ENCODE data around the gene ADGRF4.

Gene ADGRF4

DNA sequence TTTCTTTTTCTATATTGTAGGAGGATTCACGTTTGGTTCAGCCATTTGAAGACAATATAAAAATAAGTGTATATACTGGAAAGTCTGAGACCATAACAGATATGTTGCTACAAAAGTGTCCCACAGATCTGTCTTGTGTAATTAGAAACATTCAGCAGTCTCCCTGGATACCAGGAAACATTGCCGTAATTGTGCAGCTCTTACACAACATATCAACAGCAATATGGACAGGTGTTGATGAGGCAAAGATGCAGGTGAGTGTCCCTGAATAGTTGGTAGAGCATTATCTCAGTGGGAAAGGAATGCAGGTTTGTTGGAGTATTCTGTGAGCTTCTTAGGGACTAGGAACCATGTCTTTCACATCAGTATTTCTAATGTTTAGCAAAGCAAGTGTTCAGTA, 18.3 kb upstream of the ADGRF4 start:
- no peak overlapping the region for H3K4me3 ChIP-seq (ENCODE audit: control insufficient read depth, low read depth, low read length)
- TF ChIP-seq, protein P1, sequence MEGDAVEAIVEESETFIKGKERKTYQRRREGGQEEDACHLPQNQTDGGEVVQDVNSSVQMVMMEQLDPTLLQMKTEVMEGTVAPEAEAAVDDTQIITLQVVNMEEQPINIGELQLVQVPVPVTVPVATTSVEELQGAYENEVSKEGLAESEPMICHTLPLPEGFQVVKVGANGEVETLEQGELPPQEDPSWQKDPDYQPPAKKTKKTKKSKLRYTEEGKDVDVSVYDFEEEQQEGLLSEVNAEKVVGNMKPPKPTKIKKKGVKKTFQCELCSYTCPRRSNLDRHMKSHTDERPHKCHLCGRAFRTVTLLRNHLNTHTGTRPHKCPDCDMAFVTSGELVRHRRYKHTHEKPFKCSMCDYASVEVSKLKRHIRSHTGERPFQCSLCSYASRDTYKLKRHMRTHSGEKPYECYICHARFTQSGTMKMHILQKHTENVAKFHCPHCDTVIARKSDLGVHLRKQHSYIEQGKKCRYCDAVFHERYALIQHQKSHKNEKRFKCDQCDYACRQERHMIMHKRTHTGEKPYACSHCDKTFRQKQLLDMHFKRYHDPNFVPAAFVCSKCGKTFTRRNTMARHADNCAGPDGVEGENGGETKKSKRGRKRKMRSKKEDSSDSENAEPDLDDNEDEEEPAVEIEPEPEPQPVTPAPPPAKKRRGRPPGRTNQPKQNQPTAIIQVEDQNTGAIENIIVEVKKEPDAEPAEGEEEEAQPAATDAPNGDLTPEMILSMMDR (conservative IDR thresholded peaks at IDR 0.05; ENCODE audit: control insufficient read depth, insufficient read depth, low read depth, low read length): no peak
- DNase-seq (ENCODE audit: low read depth): no peak

DNA sequence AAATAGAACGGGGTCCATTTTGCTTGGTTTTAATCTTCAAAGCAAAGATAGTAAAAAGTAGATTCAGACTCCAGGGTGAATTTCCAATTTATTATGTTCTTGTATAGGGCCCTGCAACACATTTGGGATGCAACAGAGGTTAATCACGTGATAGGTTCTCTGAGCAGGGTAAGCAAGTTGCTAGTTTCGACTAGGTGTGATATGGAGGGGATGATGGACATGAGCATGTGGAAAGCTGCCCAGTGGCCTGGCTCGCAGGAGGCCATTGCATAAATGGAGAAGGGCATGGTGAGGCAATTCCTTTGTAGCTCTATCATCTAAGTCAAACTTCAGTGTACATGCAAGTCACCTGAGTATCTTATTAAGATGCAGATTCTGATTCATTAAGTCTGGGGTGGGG, 17.7 kb upstream of the ADGRF4 start:
- no peak overlapping the region for H3K4me3 ChIP-seq (ENCODE audit: control insufficient read depth, low read depth, low read length)
- TF ChIP-seq, protein P1 (conservative IDR thresholded peaks at IDR 0.05; ENCODE audit: control insufficient read depth, insufficient read depth, low read depth, low read length): no peak
- no peak for DNase-seq (ENCODE audit: low read depth)

DNA sequence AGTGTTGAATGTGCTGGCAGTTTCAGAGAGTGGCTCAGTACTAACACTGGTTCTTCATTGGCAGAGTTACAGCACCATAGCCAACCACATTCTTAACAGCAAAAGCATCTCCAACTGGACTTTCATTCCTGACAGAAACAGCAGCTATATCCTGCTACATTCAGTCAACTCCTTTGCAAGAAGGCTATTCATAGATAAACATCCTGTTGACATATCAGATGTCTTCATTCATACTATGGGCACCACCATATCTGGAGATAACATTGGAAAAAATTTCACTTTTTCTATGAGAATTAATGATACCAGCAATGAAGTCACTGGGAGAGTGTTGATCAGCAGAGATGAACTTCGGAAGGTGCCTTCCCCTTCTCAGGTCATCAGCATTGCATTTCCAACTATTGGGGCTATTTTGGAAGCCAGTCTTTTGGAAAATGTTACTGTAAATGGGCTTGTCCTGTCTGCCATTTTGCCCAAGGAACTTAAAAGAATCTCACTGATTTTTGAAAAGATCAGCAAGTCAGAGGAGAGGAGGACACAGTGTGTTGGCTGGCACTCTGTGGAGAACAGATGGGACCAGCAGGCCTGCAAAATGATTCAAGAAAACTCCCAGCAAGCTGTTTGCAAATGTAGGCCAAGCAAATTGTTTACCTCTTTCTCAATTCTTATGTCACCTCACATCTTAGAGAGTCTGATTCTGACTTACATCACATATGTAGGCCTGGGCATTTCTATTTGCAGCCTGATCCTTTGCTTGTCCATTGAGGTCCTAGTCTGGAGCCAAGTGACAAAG, 17.0 kb upstream of the ADGRF4 start:
- TF ChIP-seq, protein P1 (conservative IDR thresholded peaks at IDR 0.05; ENCODE audit: control insufficient read depth, insufficient read depth, low read depth, low read length): no peak
- H3K4me3 ChIP-seq (ENCODE audit: control insufficient read depth, low read depth, low read length): no peak overlapping the region
- no peak for DNase-seq (ENCODE audit: low read depth)

DNA sequence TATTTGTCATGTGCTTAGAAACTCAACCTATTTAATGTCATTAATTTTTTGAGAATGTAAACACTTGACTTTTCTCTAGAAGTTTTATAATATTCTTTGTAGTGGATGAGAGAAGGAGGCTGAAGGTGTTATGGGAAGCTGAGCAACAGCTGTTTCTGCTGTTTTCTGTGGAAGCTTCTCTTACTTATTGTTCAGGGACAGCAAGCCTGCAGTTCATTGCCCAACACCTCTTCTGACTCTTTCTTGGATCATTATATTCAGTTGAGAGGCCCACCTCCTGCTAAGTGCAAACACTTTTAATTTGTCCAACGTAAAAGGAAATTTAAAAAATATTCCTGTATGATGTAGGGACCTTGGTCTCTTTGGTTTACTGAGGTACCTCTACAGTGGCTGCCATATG, 12.0 kb upstream of the ADGRF4 start:
- no peak for DNase-seq (ENCODE audit: low read depth)
- H3K4me3 ChIP-seq (ENCODE audit: control insufficient read depth, low read depth, low read length): no peak overlapping the region
- TF ChIP-seq, protein P1 (conservative IDR thresholded peaks at IDR 0.05; ENCODE audit: control insufficient read depth, insufficient read depth, low read depth, low read length): no peak

DNA sequence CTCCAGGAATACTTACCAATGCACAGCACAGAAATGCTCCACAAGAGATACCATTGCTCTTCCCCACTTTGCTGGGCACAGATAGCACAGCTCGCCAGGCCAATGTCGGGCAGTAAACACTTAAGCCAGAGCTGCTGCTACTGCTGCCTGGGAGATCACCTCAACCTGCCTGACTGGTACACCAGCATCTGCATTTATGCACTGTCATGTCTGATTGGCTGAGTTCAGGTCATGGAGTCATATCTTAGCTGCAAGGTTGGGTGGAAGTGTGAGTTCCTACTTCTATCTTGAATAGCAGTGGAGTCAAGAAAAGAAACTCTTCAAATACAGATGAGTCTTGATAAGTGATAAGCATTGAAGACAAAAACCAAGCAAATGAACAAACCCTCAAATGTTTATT, 10.9 kb upstream of the ADGRF4 start:
- TF ChIP-seq, protein P1 (conservative IDR thresholded peaks at IDR 0.05; ENCODE audit: control insufficient read depth, insufficient read depth, low read depth, low read length): no peak
- DNase-seq (ENCODE audit: low read depth): no peak
- no peak overlapping the region for H3K4me3 ChIP-seq (ENCODE audit: control insufficient read depth, low read depth, low read length)

DNA sequence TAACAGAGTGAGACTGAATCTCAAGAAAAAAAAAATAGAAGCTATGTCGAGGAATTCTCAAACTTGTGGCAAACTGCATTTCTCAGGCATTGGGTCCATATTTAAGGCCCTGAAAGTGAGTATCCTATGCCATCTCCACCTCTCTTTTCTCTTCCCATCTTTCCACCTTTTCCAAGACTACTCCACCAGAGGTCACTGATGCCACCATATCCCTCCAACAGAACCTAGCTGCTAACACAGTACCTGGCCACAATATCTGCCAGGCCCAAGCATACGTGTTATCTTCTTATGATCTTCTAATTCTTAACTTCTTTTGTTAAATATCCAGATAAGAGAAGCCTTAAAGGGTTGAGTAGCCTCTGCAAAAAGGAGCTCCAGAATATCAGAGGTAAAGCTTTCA, 8.2 kb upstream of the ADGRF4 start:
- TF ChIP-seq, protein P1 (conservative IDR thresholded peaks at IDR 0.05; ENCODE audit: control insufficient read depth, insufficient read depth, low read depth, low read length): no peak
- DNase-seq (ENCODE audit: low read depth): no peak
- H3K4me3 ChIP-seq (ENCODE audit: control insufficient read depth, low read depth, low read length): no peak overlapping the region

Data from fibroblast of mammary gland (primary cell).